Measurements from ENCODE around the gene ULK4.

The ULK4 gene

GRCh38 chr3:41441139-41441538 lies 520.8 kb downstream of the ULK4 start:
- H3K27me3 ChIP-seq (ENCODE audit: control insufficient read depth, insufficient read depth, low read length, poor library complexity, severe bottlenecking) = no peaks in the 10 kb centered on the region
- H3K4me3 ChIP-seq (ENCODE audit: insufficient read depth, low read depth, low read length) = no peak overlapping the region
- no peaks in the 10 kb centered on the region for H3K9me3 ChIP-seq (ENCODE audit: control insufficient read depth, low read length)
- H3K4me1 ChIP-seq (ENCODE audit: control insufficient read depth, insufficient read depth, low read length) = no peaks in the 10 kb centered on the region
- H3K36me3 ChIP-seq (ENCODE audit: control insufficient read depth, insufficient read depth, low read length) = no peaks in the 10 kb centered on the region
- no peak overlapping the region for H3K27ac ChIP-seq (ENCODE audit: insufficient read depth, low read depth, low read length, poor library complexity, severe bottlenecking)
- 75% methylated on average over 1 of the region's 2 CpGs; no CpG with 5 or more reads in 1 of the 2 experiments for WGBS, 2 experiments

GRCh38 chr3:41436983-41437382 lies 524.9 kb downstream of the ULK4 start:
- Histone ChIP-seq H3K27ac (ENCODE audit: insufficient read depth, low read depth, low read length, poor library complexity, severe bottlenecking) (no peak overlapping the region), H3K4me3 (ENCODE audit: insufficient read depth, low read depth, low read length) (no peak overlapping the region), H3K4me1 (ENCODE audit: control insufficient read depth, insufficient read depth, low read length) (no peaks in the 10 kb centered on the region), H3K36me3 (ENCODE audit: control insufficient read depth, insufficient read depth, low read length) (no peaks in the 10 kb centered on the region), H3K9me3 (ENCODE audit: control insufficient read depth, low read length) (no peaks in the 10 kb centered on the region), H3K27me3 (ENCODE audit: control insufficient read depth, insufficient read depth, low read length, poor library complexity, severe bottlenecking) (no peaks in the 10 kb centered on the region)
- WGBS, 2 experiments = 76% methylated on average over 1 of the region's 1 CpG

- WGBS, 2 experiments = 89 to 90% methylated on average over 2 of the region's 2 CpGs
- no peaks in the 10 kb centered on the region for H3K36me3 ChIP-seq (ENCODE audit: control insufficient read depth, insufficient read depth, low read length)
- no peak overlapping the region for H3K27ac ChIP-seq (ENCODE audit: insufficient read depth, low read depth, low read length, poor library complexity, severe bottlenecking)
- H3K4me3 ChIP-seq (ENCODE audit: insufficient read depth, low read depth, low read length) = no peak overlapping the region
- no peaks in the 10 kb centered on the region for H3K9me3 ChIP-seq (ENCODE audit: control insufficient read depth, low read length)
- H3K27me3 ChIP-seq (ENCODE audit: control insufficient read depth, insufficient read depth, low read length, poor library complexity, severe bottlenecking) = no peaks in the 10 kb centered on the region
- no peaks in the 10 kb centered on the region for H3K4me1 ChIP-seq (ENCODE audit: control insufficient read depth, insufficient read depth, low read length)
Observed at GRCh38 chr3:41434781-41435180, 527.1 kb downstream of the ULK4 start.

- Histone ChIP-seq H3K9me3 (ENCODE audit: control insufficient read depth, low read length) (no peaks in the 10 kb centered on the region), H3K4me3 (ENCODE audit: insufficient read depth, low read depth, low read length) (no peak overlapping the region), H3K4me1 (ENCODE audit: control insufficient read depth, insufficient read depth, low read length) (no peaks in the 10 kb centered on the region), H3K27me3 (ENCODE audit: control insufficient read depth, insufficient read depth, low read length, poor library complexity, severe bottlenecking) (no peaks in the 10 kb centered on the region), H3K36me3 (ENCODE audit: control insufficient read depth, insufficient read depth, low read length) (no peaks in the 10 kb centered on the region), H3K27ac (ENCODE audit: insufficient read depth, low read depth, low read length, poor library complexity, severe bottlenecking) (no peak overlapping the region)
- WGBS, 2 experiments = 88 to 91% methylated on average over 4 of the region's 4 CpGs
Observed at GRCh38 chr3:41431386-41431785, 530.5 kb downstream of the ULK4 start.

- Histone ChIP-seq H3K4me1 (ENCODE audit: control insufficient read depth, insufficient read depth, low read length) (no peaks in the 10 kb centered on the region), H3K9me3 (ENCODE audit: control insufficient read depth, low read length) (no peaks in the 10 kb centered on the region), H3K27me3 (ENCODE audit: control insufficient read depth, insufficient read depth, low read length, poor library complexity, severe bottlenecking) (no peaks in the 10 kb centered on the region), H3K36me3 (ENCODE audit: control insufficient read depth, insufficient read depth, low read length) (no peaks in the 10 kb centered on the region), H3K27ac (ENCODE audit: insufficient read depth, low read depth, low read length, poor library complexity, severe bottlenecking) (no peak overlapping the region), H3K4me3 (ENCODE audit: insufficient read depth, low read depth, low read length) (no peak overlapping the region)
- WGBS, 2 experiments = 94% methylated on average over 12 of the region's 12 CpGs
Observed at GRCh38 chr3:41430886-41431285, 531.0 kb downstream of the ULK4 start.

GRCh38 chr3:41430391-41430790 lies 531.5 kb downstream of the ULK4 start:
- Histone ChIP-seq H3K4me1 (ENCODE audit: control insufficient read depth, insufficient read depth, low read length) (no peaks in the 10 kb centered on the region), H3K36me3 (ENCODE audit: control insufficient read depth, insufficient read depth, low read length) (no peaks in the 10 kb centered on the region), H3K9me3 (ENCODE audit: control insufficient read depth, low read length) (no peaks in the 10 kb centered on the region), H3K4me3 (ENCODE audit: insufficient read depth, low read depth, low read length) (no peak overlapping the region), H3K27ac (ENCODE audit: insufficient read depth, low read depth, low read length, poor library complexity, severe bottlenecking) (no peak overlapping the region), H3K27me3 (ENCODE audit: control insufficient read depth, insufficient read depth, low read length, poor library complexity, severe bottlenecking) (no peaks in the 10 kb centered on the region)
- 90 to 96% methylated on average over 2 to 3 of the region's 3 CpGs for WGBS, 2 experiments

- H3K4me1 ChIP-seq (ENCODE audit: control insufficient read depth, insufficient read depth, low read length) = no peaks in the 10 kb centered on the region
Observed at GRCh38 chr3:41426485-41426884, 535.4 kb downstream of the ULK4 start.

GRCh38 chr3:41424543-41425300 lies 537.2 kb downstream of the ULK4 start:
- no peaks in the 10 kb centered on the region for H3K9me3 ChIP-seq (ENCODE audit: control insufficient read depth, low read length)
- no peaks in the 10 kb centered on the region for H3K27me3 ChIP-seq (ENCODE audit: control insufficient read depth, insufficient read depth, low read length, poor library complexity, severe bottlenecking)
- H3K4me1 ChIP-seq (ENCODE audit: control insufficient read depth, insufficient read depth, low read length) = no peaks in the 10 kb centered on the region
- H3K36me3 ChIP-seq (ENCODE audit: control insufficient read depth, insufficient read depth, low read length) = no peaks in the 10 kb centered on the region
- H3K4me3 ChIP-seq (ENCODE audit: insufficient read depth, low read depth, low read length) = no peak overlapping the region
- no peak overlapping the region for H3K27ac ChIP-seq (ENCODE audit: insufficient read depth, low read depth, low read length, poor library complexity, severe bottlenecking)
- WGBS, 2 experiments = 98 to 100% methylated on average over 3 to 4 of the region's 4 CpGs

More at GRCh38 chr3:41426485-41426884, 535.4 kb downstream of the ULK4 start:
- H3K4me3 ChIP-seq (ENCODE audit: insufficient read depth, low read depth, low read length) = no peak overlapping the region
- no peaks in the 10 kb centered on the region for H3K9me3 ChIP-seq (ENCODE audit: control insufficient read depth, low read length)
- no peaks in the 10 kb centered on the region for H3K36me3 ChIP-seq (ENCODE audit: control insufficient read depth, insufficient read depth, low read length)
- 84 to 88% methylated on average over 3 of the region's 3 CpGs for WGBS, 2 experiments
- H3K27ac ChIP-seq (ENCODE audit: insufficient read depth, low read depth, low read length, poor library complexity, severe bottlenecking) = no peak overlapping the region
- H3K27me3 ChIP-seq (ENCODE audit: control insufficient read depth, insufficient read depth, low read length, poor library complexity, severe bottlenecking) = no peaks in the 10 kb centered on the region

GRCh38 chr3:41419809-41420208 lies 542.1 kb downstream of the ULK4 start:
- Histone ChIP-seq H3K27me3 (ENCODE audit: control insufficient read depth, insufficient read depth, low read length, poor library complexity, severe bottlenecking) (no peaks in the 10 kb centered on the region), H3K4me1 (ENCODE audit: control insufficient read depth, insufficient read depth, low read length) (no peaks in the 10 kb centered on the region), H3K27ac (ENCODE audit: insufficient read depth, low read depth, low read length, poor library complexity, severe bottlenecking) (no peak overlapping the region), H3K4me3 (ENCODE audit: insufficient read depth, low read depth, low read length) (no peak overlapping the region), H3K36me3 (ENCODE audit: control insufficient read depth, insufficient read depth, low read length) (no peaks in the 10 kb centered on the region), H3K9me3 (ENCODE audit: control insufficient read depth, low read length) (no peaks in the 10 kb centered on the region)
- 94 to 97% methylated on average over 3 to 4 of the region's 5 CpGs for WGBS, 2 experiments

- Histone ChIP-seq H3K27ac (ENCODE audit: insufficient read depth, low read depth, low read length, poor library complexity, severe bottlenecking) (no peak overlapping the region), H3K4me3 (ENCODE audit: insufficient read depth, low read depth, low read length) (no peak overlapping the region), H3K36me3 (ENCODE audit: control insufficient read depth, insufficient read depth, low read length) (no peaks in the 10 kb centered on the region), H3K27me3 (ENCODE audit: control insufficient read depth, insufficient read depth, low read length, poor library complexity, severe bottlenecking) (no peaks in the 10 kb centered on the region), H3K9me3 (ENCODE audit: control insufficient read depth, low read length) (no peaks in the 10 kb centered on the region), H3K4me1 (ENCODE audit: control insufficient read depth, insufficient read depth, low read length) (no peaks in the 10 kb centered on the region)
- WGBS, 2 experiments = 75 to 79% methylated on average over 7 of the region's 7 CpGs
Observed at GRCh38 chr3:41418961-41419691, 542.8 kb downstream of the ULK4 start.
